KMS-11 (cell line): ENCODE results near the gene NTF3.

Source experiments
- H2AFZ ChIP-seq: fragments of 200-600 bp; sonication (generic); 2 replicates; pipeline ENCODE4 v1.6.1; 2016; ENCODE audit warnings: antibody characterized with exemption, mixed run types, low read depth
- H3K27ac ChIP-seq: fragments of 200-600 bp; sonication (generic); 2 replicates; pipeline ENCODE4 v1.6.1; 2016; ENCODE audit warnings: mild to moderate bottlenecking, mixed run types
- H3K27me3 ChIP-seq: fragments of 200-600 bp; sonication (generic); 2 replicates; pipeline ENCODE4 v1.6.1; 2017; ENCODE audit warnings: mild to moderate bottlenecking, low read depth, mixed run types, moderate library complexity; ENCODE audit not compliant: insufficient read depth
- H3K36me3 ChIP-seq: fragments of 200-600 bp; sonication (generic); 2 replicates; pipeline ENCODE4 v1.6.1; 2017; ENCODE audit warnings: mild to moderate bottlenecking, mixed run types; ENCODE audit not compliant: insufficient read depth
- H3K4me1 ChIP-seq: fragments of 200-600 bp; sonication (generic); 2 replicates; pipeline ENCODE4 v1.6.1; 2016; ENCODE audit warnings: mild to moderate bottlenecking, low read depth, mixed run types; ENCODE audit not compliant: poor library complexity, severe bottlenecking
- H3K4me2 ChIP-seq: fragments of 200-600 bp; sonication (generic); 2 replicates; pipeline ENCODE4 v1.7.0; 2016; ENCODE audit warnings: mild to moderate bottlenecking, mixed run types
- H3K4me3 ChIP-seq: fragments of 200-600 bp; sonication (generic); IDR thresholded peaks from 2 replicates; pipeline ENCODE4 v1.6.1; 2017; ENCODE audit warnings: low read depth, low read length, mixed read lengths; ENCODE audit not compliant: insufficient read depth
- H3K79me2 ChIP-seq: fragments of 200-600 bp; sonication (generic); 2 replicates; pipeline ENCODE4 v1.6.1; 2016; ENCODE audit warnings: low read depth, mixed run types; ENCODE audit not compliant: insufficient read depth
- H3K9ac ChIP-seq: fragments of 200-600 bp; sonication (generic); 2 replicates; pipeline ENCODE4 v1.6.1; 2016; ENCODE audit warnings: mild to moderate bottlenecking, mixed run types
- H4K20me1 ChIP-seq: fragments of 200-600 bp; sonication (generic); 2 replicates; pipeline ENCODE4 v1.6.1; 2016; ENCODE audit warnings: mild to moderate bottlenecking, mixed run types; ENCODE audit not compliant: insufficient read depth
- TF ChIP-seq, protein P1 (sequence below): fragments of 200-600 bp; sonication (generic); conservative IDR thresholded peaks from 2 replicates; pipeline ENCODE4 v1.6.1; 2017; ENCODE audit warnings: low read depth, mild to moderate bottlenecking, antibody characterized with exemption, low read length, moderate library complexity, mixed read lengths

NTF3 gene

DNA sequence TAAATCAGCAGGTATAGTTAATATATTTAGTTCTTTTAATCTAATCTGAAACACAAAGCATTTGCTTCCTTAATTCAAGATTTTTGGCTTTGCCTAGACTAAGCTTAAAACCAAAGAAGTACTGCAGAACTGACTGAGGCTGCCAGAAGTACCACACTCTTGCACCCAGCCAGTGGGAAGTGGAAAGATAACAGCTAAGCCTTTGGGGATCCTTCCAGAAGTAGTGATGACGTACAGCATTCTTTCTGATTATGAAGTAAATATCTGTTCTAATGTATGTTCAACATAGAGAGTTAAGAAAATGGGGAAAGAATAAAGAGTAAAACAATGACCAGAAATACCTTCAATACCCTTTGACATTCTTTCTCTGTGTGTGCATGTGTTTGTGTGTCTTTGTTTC lies 19.3 kb downstream of the NTF3 start:
- TF ChIP-seq, protein P1, sequence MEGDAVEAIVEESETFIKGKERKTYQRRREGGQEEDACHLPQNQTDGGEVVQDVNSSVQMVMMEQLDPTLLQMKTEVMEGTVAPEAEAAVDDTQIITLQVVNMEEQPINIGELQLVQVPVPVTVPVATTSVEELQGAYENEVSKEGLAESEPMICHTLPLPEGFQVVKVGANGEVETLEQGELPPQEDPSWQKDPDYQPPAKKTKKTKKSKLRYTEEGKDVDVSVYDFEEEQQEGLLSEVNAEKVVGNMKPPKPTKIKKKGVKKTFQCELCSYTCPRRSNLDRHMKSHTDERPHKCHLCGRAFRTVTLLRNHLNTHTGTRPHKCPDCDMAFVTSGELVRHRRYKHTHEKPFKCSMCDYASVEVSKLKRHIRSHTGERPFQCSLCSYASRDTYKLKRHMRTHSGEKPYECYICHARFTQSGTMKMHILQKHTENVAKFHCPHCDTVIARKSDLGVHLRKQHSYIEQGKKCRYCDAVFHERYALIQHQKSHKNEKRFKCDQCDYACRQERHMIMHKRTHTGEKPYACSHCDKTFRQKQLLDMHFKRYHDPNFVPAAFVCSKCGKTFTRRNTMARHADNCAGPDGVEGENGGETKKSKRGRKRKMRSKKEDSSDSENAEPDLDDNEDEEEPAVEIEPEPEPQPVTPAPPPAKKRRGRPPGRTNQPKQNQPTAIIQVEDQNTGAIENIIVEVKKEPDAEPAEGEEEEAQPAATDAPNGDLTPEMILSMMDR, result no peak
- no peaks in the 10 kb centered on the region for H3K79me2 ChIP-seq
- H3K4me2 ChIP-seq, result no peak overlapping the region
- no peaks in the 10 kb centered on the region for H3K36me3 ChIP-seq
- H3K27ac ChIP-seq, result no peak overlapping the region
- no peak overlapping the region for H2AFZ ChIP-seq
- H3K27me3 ChIP-seq, result no peaks in the 10 kb centered on the region
- H3K4me3 ChIP-seq, result no peak overlapping the region
- H3K9ac ChIP-seq, result no peak overlapping the region
- no peaks in the 10 kb centered on the region for H3K4me1 ChIP-seq
- no peaks in the 10 kb centered on the region for H4K20me1 ChIP-seq

DNA sequence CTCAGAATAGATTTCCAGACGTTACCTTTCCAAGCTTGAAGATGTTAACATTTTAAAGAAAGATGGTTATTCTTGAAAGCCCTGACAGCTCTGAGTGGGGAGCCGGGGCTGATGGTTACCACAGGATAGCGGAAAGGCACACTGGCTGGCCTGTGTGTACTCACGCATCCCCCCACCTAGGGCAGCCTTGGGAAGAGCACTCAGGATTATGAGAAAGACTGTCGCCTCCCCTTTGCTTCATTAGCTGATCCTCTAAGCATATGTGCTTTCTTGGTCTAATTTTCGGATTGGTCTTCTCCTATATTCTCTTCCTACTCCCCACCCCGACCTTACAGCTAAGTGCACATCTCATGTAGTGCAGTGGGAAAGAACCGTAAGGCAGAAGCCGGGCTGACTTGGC lies 20.7 kb downstream of the NTF3 start:
- TF ChIP-seq, protein P1, result no peak
- H3K4me2 ChIP-seq, result no peak overlapping the region
- no peaks in the 10 kb centered on the region for H3K27me3 ChIP-seq
- no peak overlapping the region for H3K27ac ChIP-seq
- H3K36me3 ChIP-seq, result no peaks in the 10 kb centered on the region
- H3K79me2 ChIP-seq, result no peaks in the 10 kb centered on the region
- no peak overlapping the region for H3K9ac ChIP-seq
- no peaks in the 10 kb centered on the region for H3K4me1 ChIP-seq
- H4K20me1 ChIP-seq, result no peaks in the 10 kb centered on the region
- no peak overlapping the region for H2AFZ ChIP-seq
- no peak overlapping the region for H3K4me3 ChIP-seq

DNA sequence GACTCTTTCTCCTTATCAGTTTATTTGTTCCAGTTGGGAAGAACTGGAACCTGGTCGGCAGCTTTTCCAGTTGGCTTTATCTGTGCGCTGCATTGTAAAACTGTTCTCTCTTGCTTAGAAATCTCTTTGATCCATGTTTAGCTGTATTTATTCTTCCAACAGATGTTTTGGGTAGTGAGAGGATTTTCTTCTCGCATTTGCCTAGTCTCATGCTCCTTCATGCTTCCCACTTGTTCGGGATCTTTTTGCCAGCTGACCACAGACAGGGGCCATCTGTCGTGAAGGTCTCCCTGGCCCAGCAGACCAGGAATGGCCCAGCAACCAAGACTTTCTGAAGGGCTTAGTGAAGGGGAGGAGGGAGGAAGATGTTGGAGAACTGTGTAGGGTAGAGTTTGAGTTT lies 21.6 kb downstream of the NTF3 start:
- Histone ChIP-seq H3K27ac (no peak overlapping the region), H2AFZ (no peak overlapping the region), H3K27me3 (no peaks in the 10 kb centered on the region), H3K79me2 (no peaks in the 10 kb centered on the region), H3K9ac (no peak overlapping the region), H3K4me2 (no peak overlapping the region), H3K4me3 (no peak overlapping the region), H3K4me1 (no peaks in the 10 kb centered on the region), H3K36me3 (no peaks in the 10 kb centered on the region), H4K20me1 (no peaks in the 10 kb centered on the region)
- TF ChIP-seq, protein P1, result no peak

DNA sequence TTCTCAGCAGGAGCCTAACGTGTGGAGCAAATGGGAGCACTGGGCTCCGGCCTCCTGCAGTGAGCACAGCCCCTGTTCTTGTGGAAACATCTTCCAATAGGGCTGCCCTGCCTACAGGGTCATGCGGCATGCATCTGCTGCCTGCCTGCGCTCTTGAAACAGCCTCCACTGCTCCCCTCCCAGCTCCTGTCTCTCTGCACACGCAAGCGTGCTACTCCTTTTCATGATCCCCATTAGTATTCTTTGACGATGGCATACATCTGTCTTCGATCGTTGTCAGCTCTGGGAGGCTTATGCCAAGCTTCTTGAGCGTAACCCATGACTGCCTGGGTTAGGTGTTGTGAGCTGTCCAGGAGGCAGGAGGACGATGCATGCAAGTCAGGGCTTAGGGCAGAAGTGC lies 23.1 kb downstream of the NTF3 start:
- Histone ChIP-seq H3K27me3 (no peaks in the 10 kb centered on the region), H3K4me3 (no peak overlapping the region), H3K4me1 (no peaks in the 10 kb centered on the region), H3K9ac (no peak overlapping the region), H2AFZ (no peak overlapping the region), H4K20me1 (no peaks in the 10 kb centered on the region), H3K79me2 (no peaks in the 10 kb centered on the region), H3K4me2 (no peak overlapping the region), H3K27ac (no peak overlapping the region), H3K36me3 (no peaks in the 10 kb centered on the region)
- TF ChIP-seq, protein P1, result no peak

DNA sequence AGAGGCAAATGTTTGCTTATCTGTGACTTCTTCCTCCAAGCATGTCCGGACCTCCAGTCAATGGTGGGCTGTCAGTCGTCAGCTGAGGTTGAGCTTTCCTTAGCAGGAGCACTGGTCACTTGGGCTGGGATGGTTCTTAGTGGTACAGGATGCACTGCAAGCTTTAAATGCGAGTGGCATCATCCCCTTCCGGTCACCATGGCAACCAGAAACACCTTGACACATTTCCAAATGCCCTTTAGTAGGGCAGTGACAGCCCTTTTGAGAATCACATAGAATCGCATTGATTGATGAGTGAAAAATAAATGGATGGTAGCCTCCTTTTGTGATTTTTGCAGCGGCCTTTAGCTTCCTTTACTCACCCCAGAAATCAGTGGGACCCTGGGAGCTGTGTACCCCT lies 24.1 kb downstream of the NTF3 start:
- Histone ChIP-seq H3K27ac (no peak overlapping the region), H3K4me1 (no peaks in the 10 kb centered on the region), H4K20me1 (no peaks in the 10 kb centered on the region), H2AFZ (no peak overlapping the region), H3K4me2 (no peak overlapping the region), H3K9ac (no peak overlapping the region), H3K79me2 (no peaks in the 10 kb centered on the region), H3K27me3 (no peaks in the 10 kb centered on the region), H3K36me3 (no peaks in the 10 kb centered on the region), H3K4me3 (no peak overlapping the region)
- TF ChIP-seq, protein P1, result no peak
